HepG2 (cell line): ENCODE measurements around the gene HINFP. TPM values are rescaled to one million over a fixed set of nuclear protein-coding genes. Genes with fewer than 3 reads are reported as not detected.
A peak's percentile ranks its signal among the peaks of the same experiment; 100 is the strongest.

ENCODE experiments used
- CREB3 ChIP-seq: sonication (generic); formaldehyde crosslinking; IDR thresholded peaks from 2 replicates; pipeline ENCODE4 v1.5.0; 2020; ENCODE audit warnings: missing genetic modification reagents
- FOSL2 ChIP-seq: sonication (generic); formaldehyde crosslinking; IDR thresholded peaks from 2 replicates; pipeline ENCODE4 v1.4.0; 2020; ENCODE audit warnings: missing genetic modification reagents
- GFI1 ChIP-seq: sonication (generic); formaldehyde crosslinking; IDR thresholded peaks from 2 replicates; pipeline ENCODE4 v1.5.0; 2020; ENCODE audit warnings: missing genetic modification reagents, mild to moderate bottlenecking, borderline replicate concordance
- HIVEP1 ChIP-seq: sonication (generic); formaldehyde crosslinking; IDR thresholded peaks from 2 replicates; pipeline ENCODE4 v1.4.0; 2020; ENCODE audit warnings: mild to moderate bottlenecking, missing genetic modification reagents
- HMGA1 ChIP-seq: sonication (generic); formaldehyde crosslinking; conservative IDR thresholded peaks from 2 replicates; pipeline ENCODE4 v1.4.0; 2020; ENCODE audit warnings: missing genetic modification reagents
- ISX ChIP-seq: sonication (generic); formaldehyde crosslinking; conservative IDR thresholded peaks from 2 replicates; pipeline ENCODE4 v1.5.0; 2020; ENCODE audit warnings: missing genetic modification reagents
- MTERF4 ChIP-seq: sonication (generic); formaldehyde crosslinking; IDR thresholded peaks from 2 replicates; pipeline ENCODE4 v1.8.0; 2023; ENCODE audit warnings: mild to moderate bottlenecking, missing genetic modification reagents
- NBN ChIP-seq: fragments of 450-650 bp; conservative IDR thresholded peaks from 2 replicates; pipeline ENCODE4 v1.6.1; 2017
- NKX3-1 ChIP-seq: sonication (generic); formaldehyde crosslinking; IDR thresholded peaks from 2 replicates; pipeline ENCODE4 v1.5.0; 2020; ENCODE audit warnings: missing genetic modification reagents
- NRL ChIP-seq: sonication (generic); formaldehyde crosslinking; IDR thresholded peaks from 2 replicates; pipeline ENCODE4 v1.5.0; 2020; ENCODE audit warnings: missing genetic modification reagents, mild to moderate bottlenecking, moderate library complexity, borderline replicate concordance
- PITX1 ChIP-seq: sonication (generic); formaldehyde crosslinking; IDR thresholded peaks from 2 replicates; pipeline ENCODE4 v1.5.1; 2020; ENCODE audit warnings: mild to moderate bottlenecking, missing genetic modification reagents
- POLR2A ChIP-seq, 2 experiments: IDR thresholded peaks; 2 replicates each; pipeline ENCODE4 v1.6.1; 2011; ENCODE audit warnings: low read depth in 2 of 2, low read length in 2 of 2, mild to moderate bottlenecking in 1 of 2, moderate library complexity in 1 of 2; ENCODE audit not compliant: insufficient read depth in 1 of 2
- SIN3B ChIP-seq: fragments of 150-350 bp; IDR thresholded peaks from 2 replicates; pipeline ENCODE4 v1.6.1; 2014; ENCODE audit warnings: low read length
- TBL1XR1 ChIP-seq: fragments of 150-350 bp; IDR thresholded peaks from 2 replicates; pipeline ENCODE4 v1.6.1; 2014; ENCODE audit warnings: borderline replicate concordance, low read length; ENCODE audit not compliant: partially characterized antibody
- ZBTB10 ChIP-seq: sonication (generic); formaldehyde crosslinking; IDR thresholded peaks from 2 replicates; pipeline ENCODE4 v1.4.0; 2020; ENCODE audit warnings: missing genetic modification reagents, borderline replicate concordance
- ZBTB37 ChIP-seq: sonication (generic); formaldehyde crosslinking; IDR thresholded peaks from 2 replicates; pipeline ENCODE4 v1.4.0; 2020; ENCODE audit warnings: mild to moderate bottlenecking, missing genetic modification reagents
- ZFP1 ChIP-seq: IDR thresholded peaks from 2 replicates; pipeline ENCODE4 v1.6.1; 2016
- ZNF296 ChIP-seq: sonication (generic); formaldehyde crosslinking; conservative IDR thresholded peaks from 2 replicates; pipeline ENCODE4 v1.5.0; 2020; ENCODE audit warnings: mild to moderate bottlenecking, missing genetic modification reagents
- ZNF580 ChIP-seq: IDR thresholded peaks from 2 replicates; pipeline ENCODE4 v1.6.1; 2016; ENCODE audit warnings: low read depth, borderline replicate concordance
- ZNF616 ChIP-seq: sonication (generic); formaldehyde crosslinking; IDR thresholded peaks from 2 replicates; pipeline ENCODE4 v1.5.0; 2020; ENCODE audit warnings: low read depth, mild to moderate bottlenecking, missing genetic modification reagents
- ZNF737 ChIP-seq: sonication (generic); formaldehyde crosslinking; IDR thresholded peaks from 2 replicates; pipeline ENCODE4 v1.5.0; 2020; ENCODE audit warnings: missing genetic modification reagents, mild to moderate bottlenecking, borderline replicate concordance
- ZNF761 ChIP-seq: sonication (generic); formaldehyde crosslinking; conservative IDR thresholded peaks from 2 replicates; pipeline ENCODE4 v1.4.0; 2020; ENCODE audit warnings: mild to moderate bottlenecking, missing genetic modification reagents
- ZNF788 ChIP-seq: sonication (generic); formaldehyde crosslinking; IDR thresholded peaks from 2 replicates; pipeline ENCODE4 v1.5.0; 2020; ENCODE audit warnings: mild to moderate bottlenecking, missing genetic modification reagents, borderline replicate concordance
- ZNF83 ChIP-seq: sonication (generic); formaldehyde crosslinking; IDR thresholded peaks from 2 replicates; pipeline ENCODE4 v1.4.0; 2020; ENCODE audit warnings: missing genetic modification reagents, mild to moderate bottlenecking, borderline replicate concordance
- ZSCAN12 ChIP-seq: sonication (generic); formaldehyde crosslinking; IDR thresholded peaks from 2 replicates; pipeline ENCODE4 v1.9.0; 2021; ENCODE audit warnings: mild to moderate bottlenecking, missing genetic modification reagents
- polyA plus RNA-seq, 8 experiments: library from polyadenylated mRNA; depleted of rRNA in 3 of 8; stranded (reverse) in 7 of 8; unstranded in 1 of 8; fragments of >200 nt; fragmentation: Illumina TruSeq in 4 of 8; extraction: Trizol in 4 of 8; gene quantifications; 2 replicates each; pipeline versions ENCODE4 v1.2.1 to v1.2.3, GENCODE V29; 2011 to 2016; ENCODE audit warnings: low read depth in 4 of 8, missing spikeins in 1 of 8, mixed read lengths in 1 of 8; ENCODE audit not compliant: insufficient read depth in 1 of 8
- total RNA-seq, 5 experiments: library from RNA; depleted of rRNA; stranded (reverse); fragments of >200 nt; fragmentation: Illumina TruSeq; extraction: Trizol; gene quantifications; 2 replicates each; pipeline ENCODE4 v1.2.3, GENCODE V29; 2016; ENCODE audit warnings: low read depth in 1 of 5

Gene HINFP
- total and polyA plus RNA-seq, 2 of the 13 experiments (the other 11 are each of a cell fraction or from before 2014, with no cell fraction given), result 15.1 to 21.4 TPM

- peak; percentile 78 to 82 for TF ChIP-seq POLR2A (IDR thresholded peaks at IDR 0.05; ENCODE audit: insufficient read depth in 1 of 2, low read depth in 2 of 2, low read length in 2 of 2)
- TF ChIP-seq CREB3 (CRISPR knock-in tag), result no peak
- no peak for TF ChIP-seq GFI1 (CRISPR knock-in tag)
- no peak for TF ChIP-seq ZSCAN12 (CRISPR knock-in tag)
- peak; percentile 83 for TF ChIP-seq NKX3-1 (CRISPR knock-in tag)
- TF ChIP-seq NRL (CRISPR knock-in tag), result no peak
- no peak for TF ChIP-seq ZNF761 (CRISPR knock-in tag)
- TF ChIP-seq ZNF788, result peak; percentile 35; the same call in 1 of the 2 replicates
- no peak for TF ChIP-seq TBL1XR1
- TF ChIP-seq ZNF580, result peak; percentile 61
- TF ChIP-seq NBN, result no peak
- TF ChIP-seq HMGA1 (CRISPR knock-in tag), result no peak
- no peak for TF ChIP-seq HIVEP1 (CRISPR knock-in tag)
- TF ChIP-seq FOSL2 (CRISPR knock-in tag), result peak; percentile 57; the same call in 1 of the 2 replicates
- peak; percentile 40 for TF ChIP-seq ZNF616 (CRISPR knock-in tag)
- TF ChIP-seq ZBTB10 (CRISPR knock-in tag), result 0 out of 2 replicates have a peak, but pooled peaks have one; percentile 39
- TF ChIP-seq ZNF83 (CRISPR knock-in tag), result peak; percentile 27; the same call in 1 of the 2 replicates
- peak; percentile 38; the same call in 1 of the 2 replicates for TF ChIP-seq PITX1 (CRISPR knock-in tag)
- no peak for TF ChIP-seq ZBTB37
- no peak for TF ChIP-seq ISX
- TF ChIP-seq ZNF737 (CRISPR knock-in tag), result no peak
- peak; percentile 72; the same call in 1 of the 2 replicates for TF ChIP-seq MTERF4
- 0 out of 2 replicates have a peak, but pooled peaks have one; percentile 29 for TF ChIP-seq ZFP1
- no peak for TF ChIP-seq ZNF296 (CRISPR knock-in tag)
- TF ChIP-seq SIN3B, result no peak
Observed at GRCh38 chr11:119168471-119169281, 47.3 kb downstream of the HINFP start, which contains the start of gene NLRX1 (continued).
